Activated naive CD4-positive, alpha-beta T cell treated with Interleukin-2 at 50 U/mL for 16 hours (primary cell): ENCODE measurements around the gene PCBP2.
"Not testable (repeated sequence)": the region's sequence is repeated elsewhere in the genome, so short reads cannot be mapped to it uniquely, and the experiment has no call there.

Experiments
- DNase-seq: peaks from one replicate; pipeline ENCODE4 v3.0.0-alpha.2; 2020

Gene PCBP2

DNA sequence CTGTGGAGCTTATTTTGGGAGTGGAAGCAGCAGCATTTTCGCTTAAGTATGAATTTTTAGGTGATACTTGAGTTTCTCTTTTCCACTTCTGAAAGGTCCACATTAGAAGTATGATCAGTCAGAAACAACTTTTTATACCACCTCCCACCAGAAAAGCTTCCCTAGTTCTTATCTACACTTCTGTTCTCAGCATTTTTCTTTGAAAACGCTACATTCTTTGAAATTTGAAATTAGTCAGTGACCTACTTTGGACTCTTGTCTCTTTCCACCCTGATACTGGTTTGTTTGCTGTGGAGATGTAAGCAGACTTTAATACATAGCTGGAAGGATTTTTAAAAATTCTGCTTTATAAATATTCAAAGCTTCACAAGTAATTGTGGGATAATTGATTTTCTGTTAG, 22.2 kb downstream of the PCBP2 start:
- no peak for DNase-seq

DNA sequence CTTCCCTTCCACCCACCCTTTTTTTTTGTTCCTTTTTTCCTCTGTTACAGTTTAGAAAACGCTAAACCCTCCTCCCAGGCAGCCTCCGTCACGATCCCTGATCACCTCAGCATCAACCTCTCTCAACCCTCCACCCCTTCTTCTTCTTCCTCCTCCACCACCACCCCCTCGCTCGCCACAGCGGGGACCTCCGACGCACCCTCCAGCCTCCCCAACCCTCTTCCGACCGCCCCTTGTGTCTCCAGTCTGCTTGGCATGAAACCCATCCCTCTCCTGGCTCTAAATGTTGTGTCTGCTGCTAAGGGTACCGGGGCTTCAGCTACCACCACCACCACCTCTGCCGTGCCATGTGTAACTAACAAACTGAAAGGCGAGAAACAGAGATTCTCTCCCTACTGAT, 22.9 kb downstream of the PCBP2 start:
- DNase-seq, result no peak

DNA sequence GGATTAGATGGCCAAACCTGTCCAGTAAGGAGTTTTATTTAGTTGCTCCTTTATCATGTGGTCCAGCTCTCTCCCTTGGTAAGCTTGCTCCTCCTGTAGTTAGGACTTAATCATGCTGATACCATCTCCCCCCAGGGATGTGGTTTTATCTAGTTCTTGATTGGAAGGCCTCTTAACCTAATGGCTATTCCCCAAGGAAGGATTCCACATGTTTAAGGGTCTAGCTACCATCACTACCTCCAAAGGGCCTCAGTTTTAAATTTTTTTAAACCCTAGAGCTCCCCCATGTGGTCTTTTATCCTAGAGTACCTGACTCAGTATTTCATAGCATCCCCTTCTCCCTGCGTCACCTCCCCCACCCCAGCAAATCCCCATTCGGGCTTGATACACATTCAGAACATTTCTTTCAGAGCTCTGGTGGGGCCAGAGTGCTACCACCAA, 24.9 kb downstream of the PCBP2 start:
- DNase-seq, result no peak

DNA sequence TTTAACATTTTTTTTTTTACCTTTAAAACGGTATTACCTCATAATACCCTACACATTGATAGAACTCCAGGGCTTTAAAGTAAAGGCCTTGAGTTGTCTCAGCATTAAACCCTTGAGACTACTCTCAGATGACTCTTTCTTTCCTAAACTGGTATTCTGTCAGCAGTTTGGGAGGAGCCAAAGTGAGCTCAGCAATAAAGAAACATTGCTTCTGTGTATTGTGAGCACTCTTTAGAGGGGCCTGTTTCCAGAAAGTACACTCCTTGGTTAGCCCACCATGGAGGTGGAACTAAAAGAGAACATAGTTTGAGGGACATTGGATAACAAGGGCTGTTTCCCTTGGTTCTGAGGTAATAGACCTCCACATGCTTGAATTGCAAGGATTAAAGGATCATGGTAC, 27.0 kb downstream of the PCBP2 start:
- DNase-seq, result no peak

DNA sequence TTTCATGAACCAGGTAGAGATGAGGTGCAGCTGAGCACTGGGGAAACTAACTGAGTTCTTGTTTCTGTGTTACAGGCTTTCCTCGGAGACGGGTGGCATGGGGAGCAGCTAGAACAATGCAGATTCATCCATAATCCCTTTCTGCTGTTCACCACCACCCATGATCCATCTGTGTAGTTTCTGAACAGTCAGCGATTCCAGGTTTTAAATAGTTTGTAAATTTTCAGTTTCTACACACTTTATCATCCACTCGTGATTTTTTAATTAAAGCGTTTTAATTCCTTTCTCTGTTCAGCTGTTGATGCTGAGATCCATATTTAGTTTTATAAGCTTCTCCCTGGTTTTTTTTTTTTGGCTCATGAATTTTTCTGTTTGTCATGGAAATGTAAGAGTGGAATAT, 27.4 kb downstream of the PCBP2 start:
- no peak for DNase-seq

DNA sequence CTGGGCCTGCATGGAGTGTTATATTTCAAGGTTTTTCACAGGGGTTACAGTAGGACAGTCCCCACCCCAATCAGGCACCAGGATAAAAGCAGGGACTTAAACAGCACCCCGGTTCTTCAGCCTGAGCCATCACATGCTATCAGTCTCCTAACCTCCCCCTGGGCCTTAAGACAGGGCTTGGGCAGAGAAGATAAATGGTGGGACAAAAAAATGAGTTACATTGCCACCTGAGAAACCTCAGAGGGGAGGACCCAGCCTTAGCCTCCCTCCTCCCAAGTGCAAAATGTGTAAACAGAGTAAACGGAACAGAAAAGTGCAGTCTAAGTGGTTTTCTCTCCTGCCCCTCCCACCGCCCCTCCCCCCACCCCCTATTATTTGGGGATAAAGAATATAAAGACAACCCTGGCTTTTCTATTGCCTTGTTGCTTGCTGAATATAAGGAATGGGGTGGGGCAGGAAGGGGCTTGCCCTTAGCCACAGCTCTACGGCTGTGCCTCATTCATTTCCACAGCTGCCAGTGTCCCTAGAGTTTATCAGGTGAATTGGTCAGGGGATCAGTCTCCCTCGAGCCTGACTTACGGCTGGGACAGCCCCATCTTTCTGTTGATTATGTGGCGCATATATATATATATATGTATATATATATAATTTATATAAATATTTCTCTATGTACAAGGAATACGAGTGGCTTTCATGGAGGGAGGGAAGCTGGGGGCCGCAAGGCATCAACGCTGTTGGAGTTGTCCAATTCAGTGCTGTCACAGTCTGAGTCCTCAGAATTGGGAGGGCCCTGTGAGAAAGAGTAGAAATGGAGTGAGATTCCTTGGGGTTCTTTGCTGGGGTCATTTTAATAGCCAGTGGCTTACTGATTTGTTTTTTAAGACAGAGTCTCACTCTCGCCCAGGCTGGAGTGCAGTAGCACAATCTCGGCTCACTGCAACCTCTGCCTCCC, 28.9 kb downstream of the PCBP2 start:
- no peak for DNase-seq

DNA sequence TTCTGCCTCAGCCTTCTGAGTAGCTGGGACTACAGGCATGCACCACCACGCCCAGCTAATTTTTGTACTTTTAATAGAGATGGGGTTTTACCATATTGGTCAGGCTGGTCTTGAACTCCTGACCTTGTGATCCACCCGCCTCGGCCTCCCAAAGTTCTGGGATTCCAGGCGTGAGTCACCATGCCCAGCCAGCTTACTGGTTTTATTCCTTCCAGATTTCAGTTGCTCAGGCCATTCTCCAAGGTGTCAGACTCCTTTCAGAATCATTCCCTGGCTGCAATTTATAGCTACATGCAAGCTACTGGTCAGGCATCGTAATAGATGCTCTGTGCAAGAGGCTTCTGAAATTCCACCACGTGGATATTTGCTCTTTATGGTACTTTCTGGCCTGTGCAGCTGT, 29.6 kb downstream of the PCBP2 start:
- DNase-seq, result not testable (repeated sequence)

DNA sequence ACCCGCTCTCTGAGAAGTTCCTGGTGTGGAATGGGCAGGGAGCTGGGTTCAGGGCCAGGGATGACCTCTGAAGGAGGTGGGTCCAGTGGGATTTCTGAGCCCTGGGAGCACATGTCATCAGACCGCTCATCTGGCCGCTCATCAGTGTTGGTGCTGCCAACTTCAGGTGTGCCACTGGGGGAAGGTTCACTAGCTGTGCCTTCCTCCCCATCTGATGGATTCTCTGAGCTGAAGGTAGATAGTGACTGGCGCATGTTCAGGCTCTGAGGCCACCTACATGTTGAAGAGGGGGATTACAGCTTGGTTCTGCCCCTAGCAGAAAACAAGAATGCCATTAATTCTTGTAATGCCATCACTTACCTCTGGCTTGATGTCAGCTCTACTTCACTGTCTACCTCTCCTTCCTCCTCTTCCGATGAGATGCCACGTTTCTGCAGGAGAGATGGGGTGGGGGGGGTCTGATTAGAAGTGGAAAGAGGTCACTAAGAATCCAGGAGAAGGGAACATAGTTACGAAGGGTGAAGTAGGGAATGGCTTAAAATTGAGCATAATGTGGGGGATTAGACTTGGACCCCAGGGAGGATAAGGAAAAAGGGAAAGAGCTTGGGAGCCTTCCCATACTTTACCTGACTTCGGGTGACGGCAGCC, 30.2 kb downstream of the PCBP2 start:
- no peak for DNase-seq

DNA sequence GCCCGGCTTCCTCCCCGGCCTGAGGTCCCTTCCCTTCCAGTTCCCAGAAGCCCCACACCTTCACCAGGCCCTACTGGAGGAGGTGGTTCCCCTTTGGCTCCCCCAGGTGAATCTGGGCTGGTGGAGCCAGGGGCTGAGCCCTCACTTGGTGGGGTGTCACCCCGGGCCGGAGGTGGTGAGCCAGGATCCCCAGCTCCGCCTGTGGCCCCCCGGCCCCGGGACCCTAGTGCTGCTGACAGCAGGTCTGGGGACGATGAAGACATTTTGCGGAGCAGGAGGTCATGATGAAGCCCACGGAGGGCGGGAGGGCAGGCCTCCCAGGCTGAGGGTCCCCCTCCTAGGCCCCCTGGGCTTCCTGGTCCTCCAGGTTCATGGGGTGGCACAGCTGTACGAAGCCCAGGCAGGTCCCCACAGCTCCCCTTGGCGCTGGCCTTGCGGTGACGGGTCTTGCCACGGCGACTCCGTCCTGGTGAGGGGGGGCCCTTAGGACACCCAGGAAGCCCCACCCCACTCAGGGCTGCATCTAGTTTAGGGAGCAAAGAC, 30.8 kb downstream of the PCBP2 start:
- no peak for DNase-seq

DNA sequence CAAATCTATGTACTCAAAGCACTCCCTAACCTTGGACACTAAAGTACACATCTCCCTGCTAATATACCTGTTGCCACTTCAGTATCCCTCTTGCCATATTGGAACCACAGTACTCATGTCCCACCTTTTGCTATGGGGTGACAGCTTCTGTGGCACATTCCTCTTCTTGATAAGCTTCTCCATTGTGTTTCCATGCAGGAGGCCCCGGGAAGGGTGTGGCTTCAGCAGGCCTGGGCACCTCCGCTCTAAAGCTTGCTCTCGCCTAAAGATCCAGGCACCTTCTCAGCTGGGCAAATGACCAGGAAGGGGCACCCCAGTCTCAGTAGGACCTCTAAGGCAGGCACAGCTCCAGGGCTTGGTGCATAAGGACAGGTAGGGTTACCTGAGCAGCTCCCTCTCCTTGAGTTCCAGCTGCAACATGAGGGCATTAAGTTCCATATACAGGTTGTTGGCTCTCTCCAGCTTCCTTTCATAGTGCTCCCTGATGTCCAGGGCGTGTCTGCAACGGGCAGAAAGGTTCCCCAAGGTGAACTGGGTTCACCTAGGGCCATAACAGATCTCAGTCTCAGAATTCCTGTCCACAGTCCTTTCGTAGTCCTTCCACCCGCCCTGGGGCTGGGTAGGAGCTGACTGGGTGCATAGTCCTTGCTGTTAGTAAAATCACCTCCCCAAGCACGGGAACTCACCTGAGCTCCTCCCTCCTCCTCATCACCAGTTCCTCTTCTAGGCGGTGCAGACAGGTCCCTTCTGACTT, 31.5 kb downstream of the PCBP2 start:
- no peak for DNase-seq

DNA sequence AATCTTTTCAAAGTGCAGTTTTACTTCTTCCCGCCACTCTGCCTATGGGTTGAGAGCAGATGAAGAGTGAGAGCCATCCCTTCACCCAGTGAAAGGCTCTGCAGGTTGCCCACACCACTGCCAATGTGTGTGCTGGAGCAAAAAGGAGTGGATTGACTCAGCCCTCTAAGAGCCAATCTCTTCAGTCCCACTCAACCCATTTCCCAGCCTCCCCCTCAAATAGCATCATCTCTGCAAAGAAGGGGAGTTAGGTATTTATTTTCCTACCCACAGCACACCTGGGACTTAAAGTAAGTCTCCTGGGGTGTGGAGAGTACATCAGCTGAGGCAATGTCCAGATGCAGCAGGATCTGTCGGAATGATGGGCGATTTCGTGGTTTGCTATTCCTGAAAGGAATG, 32.1 kb downstream of the PCBP2 start:
- DNase-seq, result no peak

DNA sequence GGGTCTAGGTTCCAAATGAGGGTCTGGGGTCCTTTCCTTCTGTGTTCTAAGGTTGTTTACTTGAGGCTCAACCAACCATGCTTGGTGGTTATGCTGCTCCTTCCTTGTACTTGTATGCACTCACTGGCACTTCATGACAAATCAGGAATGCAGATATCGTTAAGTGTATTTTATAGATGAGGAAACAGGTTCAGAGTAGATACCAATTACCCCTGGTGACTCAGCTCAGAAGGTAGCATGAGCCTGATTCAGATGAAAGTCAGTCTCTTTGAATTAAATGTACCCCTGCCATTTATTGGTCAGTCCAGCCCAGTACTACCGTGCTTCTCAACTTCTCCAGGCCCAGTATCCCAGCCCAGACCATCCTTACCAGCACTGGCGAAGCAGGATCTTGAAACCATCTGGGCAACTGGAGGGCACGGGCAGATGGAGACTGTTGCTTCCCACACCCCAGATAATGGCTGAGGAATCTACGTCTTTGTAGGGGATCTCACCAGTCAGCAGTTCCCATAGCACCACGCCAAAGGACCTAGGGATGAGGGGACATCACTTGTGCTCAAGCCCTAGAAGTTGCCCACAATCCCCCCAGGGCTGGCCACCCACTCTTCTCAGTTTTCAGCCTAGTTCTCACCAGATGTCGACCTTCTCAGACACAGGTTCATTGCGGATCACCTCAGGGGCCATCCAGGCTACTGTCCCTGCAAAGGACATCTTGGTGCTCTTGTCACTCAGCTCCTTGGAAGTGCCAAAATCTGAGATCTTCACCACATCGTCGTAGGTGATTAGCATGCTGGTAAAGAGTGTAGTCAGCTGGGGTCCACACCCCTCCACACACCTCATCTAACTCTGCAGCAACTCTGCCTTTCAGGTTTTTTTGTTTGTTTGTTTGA, 33.0 kb downstream of the PCBP2 start:
- DNase-seq, result no peak

DNA sequence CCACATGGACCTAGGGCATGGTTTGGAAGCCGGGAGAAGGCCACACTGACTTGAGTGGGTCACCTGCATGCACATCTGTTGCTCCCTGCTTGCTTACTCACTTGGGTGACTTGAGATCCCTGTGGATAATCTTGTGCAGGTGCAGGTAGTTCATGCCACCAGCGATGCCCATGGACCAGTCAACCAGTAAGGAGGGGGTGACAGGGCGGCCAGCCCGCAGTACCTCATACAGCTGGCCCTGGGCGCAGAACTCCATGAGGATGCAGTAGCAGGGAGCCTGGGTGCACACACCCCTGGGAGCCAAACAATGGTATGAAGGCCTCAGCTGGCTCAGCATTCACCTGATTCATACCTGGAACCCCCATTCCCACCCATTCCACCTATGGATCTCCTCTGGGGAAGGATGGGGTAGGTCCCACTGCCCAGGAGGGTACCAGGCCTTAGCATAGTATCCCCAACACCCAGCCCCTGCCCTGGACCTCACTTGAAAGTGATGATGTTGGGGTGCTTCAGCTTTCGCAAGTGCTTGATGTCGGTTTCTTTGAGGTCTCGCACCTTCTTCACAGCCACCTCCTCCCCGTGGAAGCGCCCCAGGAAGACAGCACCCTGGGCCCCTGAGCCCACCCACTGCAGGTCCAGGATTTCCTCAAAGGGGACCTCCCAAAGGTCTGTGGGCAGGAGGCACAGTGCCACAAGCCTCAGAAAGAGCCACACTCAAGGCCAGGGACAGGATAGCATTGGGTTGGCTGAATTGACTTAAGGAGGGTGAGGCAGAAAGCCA, 34.2 kb downstream of the PCBP2 start:
- DNase-seq, result no peak

DNA sequence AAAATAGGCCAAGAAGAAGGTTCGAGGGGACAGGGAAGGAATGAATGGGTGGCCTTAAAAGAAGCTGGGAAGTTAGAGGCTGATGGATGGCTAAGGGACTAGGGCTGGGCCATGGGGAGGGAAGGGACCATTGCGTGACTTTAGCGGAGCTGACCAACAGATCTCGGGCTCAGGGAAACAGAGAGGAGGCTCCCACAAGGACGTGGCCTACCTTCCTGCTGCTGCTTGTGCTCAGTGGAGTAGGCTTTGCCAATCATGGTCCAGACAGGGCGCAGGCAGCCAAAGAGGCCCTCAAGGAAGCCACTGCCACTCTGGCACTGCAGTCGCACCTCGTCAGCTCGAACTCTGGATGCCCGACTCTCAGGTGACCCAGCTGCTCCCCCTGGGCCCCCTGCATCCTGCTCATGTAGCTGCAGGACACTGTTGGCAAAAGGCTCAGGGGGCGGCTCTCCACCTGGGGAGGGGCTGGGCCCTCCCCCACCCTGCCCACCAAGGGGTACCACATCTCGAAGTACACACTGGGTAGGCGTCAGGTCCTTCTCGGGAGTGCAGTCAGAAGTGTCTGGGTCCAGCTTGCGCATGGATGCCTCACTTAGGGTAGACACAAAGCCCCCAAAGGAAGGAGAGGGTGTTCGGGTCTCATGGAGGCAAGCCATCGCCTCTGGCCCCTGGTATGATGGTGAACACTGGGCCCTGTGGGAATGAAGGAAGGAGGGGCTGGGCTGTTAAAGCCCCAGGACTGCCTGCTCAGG, 35.0 kb downstream of the PCBP2 start:
- no peak for DNase-seq

DNA sequence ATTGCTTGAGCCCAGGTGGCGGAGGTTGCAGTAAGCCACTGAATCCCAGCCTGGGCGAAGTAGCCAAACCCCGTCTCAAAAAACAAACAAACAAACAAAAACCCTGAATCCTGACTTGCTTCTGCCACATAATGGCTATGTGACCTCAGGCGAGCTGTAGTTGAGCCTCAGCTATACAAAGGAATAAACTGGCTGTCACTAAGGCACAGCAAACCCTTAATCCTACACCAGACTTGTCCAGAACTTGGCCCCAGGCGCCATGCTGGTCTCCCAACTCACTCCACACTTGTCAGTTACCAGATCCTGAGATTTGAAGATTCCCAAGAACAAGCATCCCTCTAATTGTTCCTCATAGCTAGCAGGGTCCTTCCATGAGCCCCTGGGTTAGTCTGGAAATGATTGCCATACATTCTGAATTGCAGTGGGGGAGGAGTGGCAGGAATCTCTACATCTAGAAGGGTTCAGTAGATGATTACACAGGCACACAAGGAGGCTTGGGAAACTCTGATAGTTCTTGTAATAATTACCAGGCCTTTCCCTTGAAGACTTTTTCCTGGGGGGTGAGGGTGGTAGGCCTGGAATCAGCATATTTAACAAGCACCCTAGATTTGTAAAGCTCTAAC, 37.5 kb downstream of the PCBP2 start:
- DNase-seq, result no peak

DNA sequence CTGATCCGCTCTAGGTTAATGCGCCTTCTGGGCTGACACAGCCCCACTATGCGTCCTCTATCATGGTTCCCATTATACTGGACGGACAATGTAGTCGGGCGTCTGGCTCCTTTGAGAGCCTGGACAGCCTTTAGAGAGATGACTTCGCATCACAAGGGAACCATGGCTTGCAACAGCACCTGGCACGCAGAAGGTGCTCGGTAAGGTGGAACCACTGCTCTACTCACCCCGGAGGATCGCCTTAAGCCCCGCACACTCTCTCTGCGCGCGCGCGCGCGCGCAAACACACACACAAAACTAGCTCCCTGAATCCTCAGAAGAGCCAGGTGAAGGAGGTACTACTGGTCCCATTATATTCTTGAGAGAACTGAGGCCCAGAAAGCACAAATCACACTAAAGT, 40.3 kb downstream of the PCBP2 start:
- no peak for DNase-seq

DNA sequence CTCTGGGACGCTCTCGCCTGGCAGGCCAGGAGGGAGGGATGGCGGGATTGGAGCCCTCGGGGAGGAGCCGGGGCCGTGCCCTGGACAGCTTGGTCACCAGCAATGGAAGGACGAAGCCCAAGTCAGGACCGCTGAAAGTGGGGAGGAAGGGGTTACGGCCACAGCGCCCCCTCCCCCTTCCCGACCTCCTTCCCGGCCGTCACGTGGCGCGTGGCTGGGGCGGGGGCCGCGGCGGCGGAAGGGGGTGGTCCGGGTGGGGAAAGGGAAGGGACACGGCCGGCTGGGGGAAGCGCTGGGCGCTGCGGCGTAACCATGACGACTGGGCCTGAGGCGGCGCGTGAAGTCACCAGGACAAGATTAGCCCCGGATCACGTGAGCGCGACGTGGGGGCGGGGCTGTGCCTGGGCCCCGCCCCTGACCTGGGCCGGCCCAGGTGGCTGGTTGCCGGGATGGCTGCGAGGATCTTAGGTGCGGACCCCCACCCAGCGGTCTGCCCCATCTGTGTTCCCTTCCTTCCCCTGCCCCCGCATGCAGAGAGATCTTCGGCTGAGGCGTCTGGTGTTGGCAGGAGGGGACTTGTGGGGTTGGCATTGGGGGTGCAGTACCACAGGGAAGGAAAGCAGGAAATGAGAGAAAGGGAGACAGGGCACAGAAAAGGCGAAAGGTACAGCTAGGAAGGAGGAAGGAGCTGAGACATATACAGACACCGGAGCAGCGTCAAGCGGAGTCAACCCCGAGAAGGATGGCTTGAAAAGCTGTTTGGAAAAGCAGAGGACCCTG, 41.1 kb downstream of the PCBP2 start:
- peak; percentile 87 for DNase-seq

DNA sequence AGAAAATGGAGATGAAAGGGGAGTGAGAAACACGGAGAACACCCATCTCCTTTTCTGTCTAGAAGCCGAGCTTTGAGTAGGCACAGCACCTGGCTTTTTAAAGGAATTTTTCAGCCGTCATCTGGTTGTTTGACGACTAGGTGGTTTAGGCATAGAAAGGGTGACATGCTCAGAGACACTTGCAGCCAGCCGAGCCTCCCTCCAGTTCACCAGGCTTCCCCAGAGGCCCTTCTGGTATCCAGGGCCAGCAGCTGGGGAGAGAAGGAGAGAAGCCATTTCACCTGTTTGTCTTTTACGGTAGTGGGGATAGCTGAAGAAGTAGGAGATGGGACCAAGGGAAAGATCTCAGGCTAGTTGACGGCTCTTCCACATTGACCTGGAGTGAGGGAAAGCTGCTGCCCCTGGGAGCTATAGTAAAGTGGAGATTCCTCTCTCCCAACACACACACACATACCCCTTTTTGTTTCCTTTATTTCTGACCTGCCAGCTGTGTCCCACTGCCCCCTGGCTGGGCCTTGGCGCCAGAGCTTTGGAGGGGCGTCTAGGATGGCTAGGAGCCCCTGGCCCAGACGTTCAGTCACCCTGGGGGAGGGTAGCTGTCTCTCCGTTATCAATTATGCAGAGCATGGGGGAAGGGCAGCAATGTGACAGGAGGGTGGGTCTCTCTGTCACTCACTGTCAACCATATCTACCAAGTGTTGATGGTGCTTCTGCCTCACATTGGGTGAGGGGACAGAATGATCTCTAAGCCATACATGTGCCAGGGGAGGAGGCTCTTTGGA, 41.9 kb downstream of the PCBP2 start:
- DNase-seq, result no peak
